NCI-H1105 treated with DMSO at 0.1 percent for 48 hours (cell line): ENCODE results near the gene MIOX.

Experiments
- DNase-seq: peaks from one replicate; lab custom pipeline; 2025; lab: John Stamatoyannopoulos, UW

MIOX gene

DNA sequence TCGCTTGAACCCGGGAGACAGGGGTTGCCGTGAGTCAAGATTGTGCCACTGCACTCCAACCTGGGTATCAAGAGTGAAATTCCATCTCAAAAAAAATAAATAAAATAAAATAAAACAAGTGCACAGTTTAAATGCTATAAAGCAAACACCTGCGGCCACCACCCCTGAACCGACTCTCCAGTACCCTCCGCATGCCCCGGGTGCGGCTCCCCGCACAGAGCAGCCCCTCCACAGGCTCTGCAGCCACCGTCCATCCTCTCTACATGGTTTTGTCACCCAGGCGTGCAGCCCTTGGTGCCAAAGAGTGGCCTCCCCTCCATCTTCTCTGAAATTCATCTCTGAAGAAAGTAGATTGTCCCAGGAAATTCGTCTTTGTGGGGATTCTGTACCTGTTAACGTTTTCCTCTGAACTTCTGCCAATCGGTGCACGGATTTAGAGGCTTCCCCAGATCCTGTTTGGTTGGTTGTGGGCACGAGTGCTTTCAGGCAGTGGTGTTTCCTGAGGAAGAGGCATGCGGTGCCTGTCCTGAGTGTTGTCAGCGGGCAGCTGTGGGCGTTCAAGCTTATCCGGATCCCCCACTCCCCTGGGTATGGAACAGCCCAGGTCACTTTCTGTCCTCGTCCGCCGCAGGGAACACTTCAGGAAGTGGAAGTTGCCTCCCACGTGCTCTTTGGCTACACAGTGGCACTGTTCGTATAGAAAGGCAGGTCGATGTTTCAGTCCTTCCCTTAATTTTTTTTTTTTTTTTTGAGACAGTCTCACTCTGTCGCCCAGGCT, 4.1 kb downstream of the MIOX start:
- no peak for DNase-seq

DNA sequence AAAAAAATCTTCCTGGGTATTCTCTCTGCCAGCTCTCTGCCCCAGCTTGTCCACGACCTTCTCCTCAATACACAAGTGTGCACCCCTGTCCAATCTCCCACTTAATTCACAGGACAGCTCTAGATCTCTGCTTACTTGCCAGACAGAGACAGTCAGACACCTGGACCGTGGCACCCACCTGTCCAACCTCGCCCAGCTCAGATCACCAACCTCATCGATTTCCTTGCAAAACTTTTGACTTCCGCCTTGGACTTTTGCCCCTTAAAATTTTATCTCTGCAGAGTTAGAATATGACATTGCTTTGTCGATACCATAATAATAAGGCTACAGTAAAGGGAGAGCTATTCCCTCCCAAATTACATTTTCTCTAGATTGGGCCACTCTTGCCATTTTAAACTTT, 10.4 kb downstream of the MIOX start:
- DNase-seq = no peak

- peak; percentile 75 for DNase-seq
These were observed 11.7 kb downstream of the MIOX start for GRCh38 chr22:50498322-50498890.

DNA sequence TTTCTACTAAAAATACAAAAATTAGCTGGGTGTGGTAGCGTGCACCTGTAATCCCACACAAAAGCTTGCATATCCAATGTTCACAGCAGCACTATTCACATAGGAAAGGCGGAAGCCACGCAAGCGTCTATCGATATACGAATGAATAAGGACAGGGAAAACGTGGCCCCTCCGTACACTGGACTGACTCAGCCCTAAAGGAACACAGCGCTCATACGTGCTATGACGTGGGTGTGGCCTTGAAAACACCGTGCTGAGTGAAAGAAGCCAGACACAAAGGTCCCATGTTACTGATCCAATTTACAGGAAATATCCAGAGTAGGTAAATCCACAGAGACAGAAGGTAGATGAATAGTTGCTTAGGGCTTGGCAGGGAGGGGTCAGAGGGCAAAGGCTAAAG, 13.8 kb downstream of the MIOX start:
- no peak for DNase-seq

DNA sequence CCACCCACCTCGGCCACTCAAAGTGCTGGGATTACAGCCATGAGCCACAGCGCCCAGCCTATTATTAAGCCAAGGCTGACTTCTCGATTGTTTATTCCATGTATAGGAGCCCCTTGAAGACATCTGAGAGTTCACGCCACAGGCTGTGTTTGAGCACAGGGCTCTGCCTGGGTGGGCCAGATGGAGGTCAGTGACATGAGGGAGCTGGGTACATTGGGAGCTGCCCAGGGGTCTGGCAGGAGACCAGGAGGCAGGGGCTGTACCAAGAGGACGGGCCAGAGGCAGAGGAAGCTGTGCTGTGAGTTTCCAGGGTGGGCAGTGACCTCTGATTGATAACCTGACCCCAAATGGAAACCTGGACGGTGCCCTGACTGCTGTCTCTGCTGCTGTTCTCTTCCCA, 15.4 kb downstream of the MIOX start:
- no peak for DNase-seq

- DNase-seq = no peak
These were observed 16.2 kb downstream of the MIOX start for GRCh38 chr22:50502628-50503474.

DNA sequence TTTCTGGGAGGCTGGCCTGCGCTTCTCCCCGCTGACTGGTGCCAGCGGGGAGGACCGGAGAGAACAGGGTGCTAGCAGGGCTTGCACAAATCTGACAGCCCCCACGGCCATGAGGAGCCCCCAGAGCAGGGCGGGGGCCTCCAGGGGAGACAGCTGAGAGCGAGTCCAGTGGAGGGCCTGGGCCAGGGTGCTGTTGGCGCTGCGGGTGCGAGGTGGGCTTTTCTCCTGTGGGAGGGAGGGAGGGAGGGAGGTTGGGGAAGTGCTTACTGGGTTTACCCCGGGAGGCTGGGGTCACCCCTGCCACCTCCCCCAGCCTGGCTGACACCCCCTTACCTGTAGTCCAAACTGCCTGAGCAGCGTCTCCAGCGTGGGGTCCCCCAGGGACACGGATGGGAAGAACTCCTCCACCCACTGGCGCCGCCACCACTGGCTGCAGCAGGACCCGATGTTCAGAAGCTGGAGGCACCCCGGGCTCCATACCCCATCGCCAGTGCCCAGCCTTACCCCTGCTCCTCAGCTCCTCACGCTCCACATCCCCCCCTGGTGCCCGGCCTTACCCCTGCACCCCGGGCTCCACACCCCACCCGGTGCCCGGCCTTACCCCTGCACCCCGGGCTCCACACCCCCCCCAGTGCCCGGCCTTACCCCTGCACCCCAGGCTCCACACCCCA, 17.0 kb downstream of the MIOX start:
- no peak for DNase-seq

DNA sequence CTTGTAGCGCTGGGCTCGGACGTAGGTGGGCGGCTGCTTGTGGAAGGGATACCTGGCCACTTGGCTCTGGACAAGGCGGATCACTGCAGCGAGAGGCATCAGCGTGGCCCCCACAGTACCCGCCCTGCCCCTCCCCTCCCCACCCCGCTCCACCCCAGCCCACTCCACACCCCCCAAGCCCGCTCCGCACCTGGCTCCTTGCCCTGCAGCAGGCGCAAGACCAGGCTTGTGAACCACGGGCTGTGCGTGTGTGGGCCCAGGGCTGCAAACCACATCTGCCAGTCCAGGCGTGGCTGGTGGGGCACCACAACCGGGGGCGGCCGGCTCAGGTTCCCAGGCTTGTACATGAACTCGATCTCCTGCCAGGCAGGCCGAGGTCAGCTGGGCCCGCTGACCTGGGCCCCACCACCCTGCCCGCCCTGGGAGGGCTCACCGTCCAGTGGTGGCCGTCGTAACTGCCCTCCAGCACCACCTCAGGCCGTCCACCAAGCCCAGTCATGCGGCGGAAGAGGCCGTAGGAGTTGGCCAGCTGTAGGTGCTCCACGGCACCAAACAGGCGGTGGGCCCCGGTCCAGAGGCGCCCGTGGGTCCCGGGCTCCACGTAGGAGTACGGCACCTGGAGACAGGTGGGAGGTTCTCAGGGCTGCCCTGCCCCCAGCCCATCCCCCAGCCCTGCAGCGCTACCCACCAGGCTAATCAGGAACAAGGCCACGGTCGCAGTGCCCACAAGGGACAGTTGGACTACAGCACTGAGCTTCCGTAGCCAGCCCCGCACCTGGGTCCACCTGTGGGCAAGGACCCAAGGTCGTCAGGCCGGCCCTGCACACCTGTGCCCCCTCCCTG, 17.9 kb downstream of the MIOX start:
- no peak for DNase-seq

DNA sequence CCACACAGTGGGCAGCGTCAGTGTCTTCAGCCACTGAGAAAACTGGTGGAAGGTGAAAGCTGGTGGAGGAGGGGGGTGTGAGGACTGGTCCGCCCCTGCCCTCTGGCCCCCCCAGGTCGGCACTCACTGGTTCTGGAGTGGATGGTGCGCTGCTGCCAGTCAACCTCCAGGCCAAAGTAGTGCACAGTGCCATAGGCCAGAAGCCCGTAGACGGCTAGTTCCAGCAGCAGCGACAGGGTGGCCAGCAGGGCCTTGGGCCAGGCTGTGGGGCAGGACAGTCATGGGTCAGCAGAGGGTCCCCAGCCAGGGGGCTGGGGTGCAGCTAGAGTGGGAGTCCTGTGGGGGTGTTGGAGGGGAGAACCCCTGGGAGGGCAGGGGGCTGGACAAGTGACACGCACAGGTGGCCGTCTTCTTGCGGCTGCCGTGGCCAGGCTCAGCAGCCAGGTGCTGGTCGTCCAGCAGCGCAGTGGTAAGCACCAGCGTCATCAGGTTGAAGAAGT, 18.7 kb downstream of the MIOX start:
- no peak for DNase-seq

DNA sequence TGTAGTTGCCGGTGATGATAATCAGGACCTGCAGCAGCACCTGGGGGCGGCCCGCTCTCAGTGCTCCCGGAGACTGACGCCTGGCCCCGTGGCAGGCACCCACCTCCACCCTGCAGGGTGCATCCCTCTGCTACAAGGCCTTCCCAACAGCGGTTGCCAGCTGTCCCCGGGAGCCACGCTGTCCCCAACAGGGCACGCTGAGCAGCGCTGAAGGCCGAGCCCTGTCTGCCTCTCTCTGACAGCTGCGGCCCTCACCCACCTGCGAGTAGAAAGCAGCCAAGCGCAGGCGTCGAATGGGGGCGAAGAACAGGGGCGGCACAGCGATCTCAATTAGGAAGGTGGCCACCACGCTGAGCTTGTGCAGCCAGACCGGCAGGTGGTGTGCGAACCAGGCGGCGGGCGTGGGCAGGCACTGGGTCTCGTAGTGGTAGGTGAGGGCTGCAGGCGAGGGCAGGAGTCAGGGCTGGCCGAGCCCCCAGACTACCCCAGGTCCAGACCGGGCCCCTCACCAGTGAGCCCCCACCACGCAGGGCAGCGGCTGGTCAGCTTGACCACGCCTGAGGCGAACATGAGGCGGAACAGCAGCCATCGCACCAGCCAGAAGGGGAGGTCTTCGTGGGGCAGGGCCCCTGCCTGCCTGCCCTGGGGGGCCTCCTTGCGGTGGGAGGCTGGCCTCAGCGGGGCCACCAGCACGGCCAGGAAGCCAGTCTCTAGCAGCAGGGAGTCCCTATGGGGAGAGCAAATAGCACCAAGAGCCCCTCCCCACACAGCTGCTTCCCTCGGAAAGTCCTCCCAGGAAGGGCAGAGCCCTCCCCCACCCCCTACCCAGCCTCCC, 19.3 kb downstream of the MIOX start:
- DNase-seq = no peak

- no peak for DNase-seq
These were observed 20.2 kb downstream of the MIOX start for GRCh38 chr22:50506611-50507420.

DNA sequence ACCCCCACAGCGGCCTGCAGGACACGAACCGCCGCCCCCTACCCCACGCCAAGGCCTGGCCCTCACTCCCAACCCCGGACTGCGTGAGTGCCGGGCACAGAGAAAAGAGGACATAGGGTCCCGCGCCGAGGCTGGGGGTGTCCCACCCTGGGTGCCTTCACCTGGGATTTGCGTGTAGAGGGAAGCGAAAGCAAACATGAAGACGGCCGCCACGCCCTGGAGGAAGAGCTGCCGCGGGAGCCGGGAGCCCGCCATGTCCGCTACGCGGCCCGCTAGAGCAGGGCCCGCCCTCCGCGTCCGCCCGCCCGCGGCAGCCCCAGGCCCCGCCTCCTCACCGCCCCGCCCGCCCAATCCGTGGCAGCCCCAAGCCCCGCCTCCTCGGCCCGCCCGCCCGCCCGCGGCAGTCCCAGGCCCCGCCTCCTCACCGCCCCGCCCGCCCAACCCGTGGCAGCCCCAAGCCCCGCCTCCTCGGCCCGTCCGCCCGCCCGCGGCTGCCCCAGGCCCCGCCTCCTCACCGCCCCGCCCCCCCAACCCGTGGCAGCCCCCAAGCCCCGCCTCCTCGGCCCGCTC, 20.8 kb downstream of the MIOX start, which contains the start of gene LMF2:
TSS of gene LMF2 (minus strand) at position 282 of the 570 bp plus-strand sequence. CDS start at position 255, 27 bp downstream.
- DNase-seq = peak; percentile 89

- DNase-seq = peak; percentile 91
These were observed 21.6 kb downstream of the MIOX start, which contains the start of gene NCAPH2 for GRCh38 chr22:50507991-50508884. Gene NCAPH2, plus strand, starts transcription at chr22:50508224. Its CDS starts 114 bp downstream, at chr22:50508338.

GRCh38 chr22:50508897-50509296, 22.2 kb downstream of the MIOX start:
- no peak for DNase-seq

GRCh38 chr22:50513175-50513574, 26.5 kb downstream of the MIOX start:
- no peak for DNase-seq

DNA sequence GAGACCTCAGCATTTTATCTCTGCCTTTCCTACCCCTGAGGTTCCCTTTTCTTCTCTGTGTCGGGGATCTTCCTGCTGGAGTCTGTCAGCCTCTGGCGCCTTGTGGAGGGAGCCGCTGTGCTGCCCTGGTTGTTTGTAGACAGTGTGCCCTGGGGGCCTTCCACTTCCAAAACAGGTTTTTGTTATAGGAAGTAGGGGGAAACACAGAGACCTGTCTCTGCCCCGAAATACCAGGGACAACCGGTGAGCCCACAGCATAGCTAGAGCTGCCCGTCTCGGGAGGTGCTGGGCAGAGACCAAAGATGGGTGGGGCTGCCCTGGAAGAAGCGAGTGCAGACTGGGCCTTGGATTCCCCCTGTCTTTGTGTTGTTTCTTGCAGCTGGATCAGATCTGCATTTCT, 29.4 kb downstream of the MIOX start:
- no peak for DNase-seq

DNA sequence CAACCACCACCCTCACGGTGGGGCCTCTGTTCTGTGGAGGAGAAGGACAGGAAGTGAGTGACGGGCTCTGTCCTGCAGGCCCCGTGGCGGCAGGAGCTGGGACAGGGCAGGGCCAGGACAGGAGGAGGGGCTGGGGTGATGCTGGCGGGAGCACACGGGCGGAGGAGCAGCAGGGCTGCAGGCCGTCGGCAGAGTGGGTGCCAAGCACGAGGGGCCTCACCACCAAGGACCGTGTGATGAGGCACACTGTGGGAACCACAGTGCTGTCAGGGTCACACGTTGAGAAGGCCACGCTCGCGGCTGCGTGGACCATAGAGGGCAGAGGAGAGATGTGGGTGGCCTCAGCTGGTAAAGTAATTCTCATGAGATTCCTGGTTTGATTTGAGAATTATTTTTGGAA, 30.2 kb downstream of the MIOX start:
- no peak for DNase-seq
